Transverse colon (tissue), 4 donors: Measurements from ENCODE around the gene AVPR2. TPM values are rescaled to one million over a fixed set of nuclear protein-coding genes. Genes with fewer than 3 reads are reported as not detected.
A peak's percentile ranks its signal among the peaks of the same experiment; 100 is the strongest.

Experiments used
- DNase-seq: peaks from one replicate; pipeline ENCODE4 v3.0.0-alpha.2; 2019
- H3K27ac ChIP-seq, 4 donors: fragments of 200-600 bp; sonication (generic); 2 replicates each; pipeline ENCODE4 v1.5.1; 2016 to 2018; ENCODE audit warnings: inconsistent platforms in 4 of 4
- H3K27me3 ChIP-seq: fragments of 200-600 bp; sonication (generic); 2 replicates; pipeline ENCODE4 v1.5.1; 2017; ENCODE audit warnings: inconsistent platforms
- H3K36me3 ChIP-seq, 4 donors: fragments of 200-600 bp; sonication (generic); 2 replicates each; pipeline ENCODE4 v1.5.1; 2017 to 2019; ENCODE audit warnings: inconsistent platforms in 4 of 4
- H3K4me1 ChIP-seq, 4 donors: fragments of 200-600 bp; sonication (generic); 2 replicates each; pipeline ENCODE4 v1.5.1; 2017 to 2020; ENCODE audit warnings: inconsistent platforms in 4 of 4
- H3K4me3 ChIP-seq, 4 donors: fragments of 200-600 bp; sonication (generic); 1 replicate in 1 of 4; 2 replicates in 3 of 4; pipeline versions ENCODE4 v1.5.1 to v1.6.1; 2017 to 2019; ENCODE audit warnings: inconsistent platforms in 4 of 4
- H3K9me3 ChIP-seq, 2 donors: fragments of 200-600 bp; sonication (generic); 2 replicates each; pipeline ENCODE4 v1.5.1; 2017 to 2019; ENCODE audit warnings: inconsistent platforms in 2 of 2
- CTCF ChIP-seq, 5 experiments: fragments of 200-600 bp in 3 of 5; fragments of 450-650 bp in 2 of 5; sonication (generic) in 3 of 5; IDR thresholded peaks; 1 replicate in 2 of 5; 2 replicates in 3 of 5; pipeline ENCODE4 v1.5.1; 2016 to 2017; ENCODE audit warnings: antibody characterized with exemption in 5 of 5, inconsistent platforms in 3 of 5, mild to moderate bottlenecking in 2 of 5, moderate library complexity in 1 of 5
- EP300 ChIP-seq: sonication (generic); formaldehyde crosslinking; IDR thresholded peaks from one replicate; pipeline ENCODE4 v1.6.1; 2017; ENCODE audit warnings: antibody characterized with exemption, low read depth
- POLR2A ChIP-seq: fragments of 450-650 bp; IDR thresholded peaks from one replicate; pipeline ENCODE4 v1.6.1; 2016; ENCODE audit warnings: antibody characterized with exemption, mild to moderate bottlenecking, moderate library complexity
- POLR2AphosphoS5 ChIP-seq, 3 donors: sonication (generic); formaldehyde crosslinking; IDR thresholded peaks; one replicate each; pipeline ENCODE4 v1.6.1; 2016; ENCODE audit warnings: antibody characterized with exemption in 3 of 3
- WGBS, 2 donors: methylation state at CpG; one replicate each; pipeline ENCODE4 v1.1.5; 2018; ENCODE audit warnings: low coverage in 1 of 2; 5-methylcytosine and 5-hydroxymethylcytosine counted together
- in situ Hi-C, 4 donors: fragments of 200-750 bp; cut with MboI; loops; one replicate each; pipeline versions ENCODE4 v1.15.0 to v1.15.1; 2017; ENCODE audit warnings: low sequenced_read_pairs in 3 of 4, low pct_ligation_motif_present in 1 of 4, low pct_unique_long_range_greater_than_20kb in 1 of 4
- intact Hi-C: fragments of 100-400 bp; cut with DNase I; formaldehyde crosslinking; loops from one replicate; pipeline ENCODE4 v1.15.1; 2023; ENCODE audit warnings: low total_unique reads
- total RNA-seq, 4 donors: library from RNA; depleted of rRNA; stranded (reverse); fragments of >200 nt; gene quantifications; one replicate each; pipeline ENCODE4 v1.1.0, GENCODE V29; 2016

Gene AVPR2
- total RNA-seq, 4 donors from 2014 or later = 0.41 to 72.2 (median 9.8) TPM; not detected in 1

GRCh38 chrX:153945956-153946943 is 41.8 kb downstream of the AVPR2 start:
- Histone ChIP-seq H3K9me3 (no peaks in the 10 kb centered on the region), H3K36me3 (no peaks in the 10 kb centered on the region), H3K27me3 (no peaks in the 10 kb centered on the region), H3K27ac (peak overlapping the region; percentile 24 to 71 (median 52)), H3K4me3 (no peak overlapping the region), H3K4me1 (peaks cover 0 to 12% (median 0%) of the 10 kb centered on the region in 4 donors)
- TF ChIP-seq POLR2A = no peak
- no peak for TF ChIP-seq POLR2AphosphoS5 (IDR thresholded peaks at IDR 0.05)
- DNase-seq = no peak
- intact Hi-C loops (no loop called here), in situ Hi-C loops (loop anchor here in 1 of 4 donors (25.0 kb wide), 2 partner anchors 159 to 984 kb away; partner anchors contain the start of genes IDH3G, SRPK3 and SSR4)
- 89% methylated on average over 24 of the region's 24 CpGs; no CpG with 5 or more reads in 1 of the 2 donors for WGBS, 2 donors

GRCh38 chrX:153947009-153947769 is 42.7 kb downstream of the AVPR2 start:
- intact Hi-C loops = no loop called here
- TF ChIP-seq CTCF (IDR thresholded peaks at IDR 0.05) (peak; percentile 68 to 84 (median 77)), EP300 (no peak), POLR2AphosphoS5 (IDR thresholded peaks at IDR 0.05) (peak in 1 of 3 donors; percentile 9)
- H3K27ac ChIP-seq = peak overlapping the region; percentile 58 to 72 (median 66)

GRCh38 chrX:153948002-153948466 is 43.6 kb downstream of the AVPR2 start:
- Histone ChIP-seq H3K4me1 (peaks cover 0 to 13% (median 0%) of the 10 kb centered on the region in 4 donors), H3K27ac (peak overlapping the region; percentile 58 to 72 (median 66)), H3K4me3 (no peak overlapping the region), H3K36me3 (no peaks in the 10 kb centered on the region), H3K27me3 (no peaks in the 10 kb centered on the region), H3K9me3 (no peaks in the 10 kb centered on the region)
- no peak for DNase-seq
- in situ Hi-C loops (loop anchor here in 1 of 4 donors (25.0 kb wide), 2 partner anchors 161 to 986 kb away; partner anchors contain the start of genes IDH3G, SRPK3 and SSR4), intact Hi-C loops (no loop called here)
- 82% methylated on average over 10 of the region's 10 CpGs; no CpG with 5 or more reads in 1 of the 2 donors for WGBS, 2 donors
- TF ChIP-seq POLR2A (no peak), POLR2AphosphoS5 (IDR thresholded peaks at IDR 0.05) (no peak), CTCF (IDR thresholded peaks at IDR 0.05) (no peak), EP300 (no peak)

More at GRCh38 chrX:153947009-153947769, 42.7 kb downstream of the AVPR2 start:
- WGBS, 2 donors = 47 to 54% methylated on average over 5 to 19 of the region's 19 CpGs
- no peak overlapping the region for H3K4me3 ChIP-seq
- peaks cover 0 to 12% (median 0%) of the 10 kb centered on the region in 4 donors for H3K4me1 ChIP-seq
- in situ Hi-C loops = loop anchor here in 1 of 4 donors (25.0 kb wide), 2 partner anchors 160 to 985 kb away; partner anchors contain the start of genes IDH3G, SRPK3 and SSR4
- H3K36me3 ChIP-seq = no peaks in the 10 kb centered on the region
- H3K9me3 ChIP-seq = no peaks in the 10 kb centered on the region
- H3K27me3 ChIP-seq = no peaks in the 10 kb centered on the region
- DNase-seq = peak; percentile 84
